ENCODE measurements around the gene LRP8. TPM values are rescaled to one million over a fixed set of nuclear protein-coding genes. Genes with fewer than 3 reads are reported as not detected.
"Not testable (repeated sequence)": the region's sequence is repeated elsewhere in the genome, so short reads cannot be mapped to it uniquely, and the experiment has no call there.

Gene LRP8
- total RNA-seq, 2 donors from 2014 or later, result 39.8 to 43.7 TPM

- no peak for DNase-seq (ENCODE audit: low spot score in 2 of 2)
- H3K27ac Mint-ChIP-seq, result peak overlapping the region; percentile 12 to 22
- H3K9me3 Mint-ChIP-seq, result no peaks in the 10 kb centered on the region
These were observed 39.0 kb downstream of the LRP8 start for GRCh38 chr1:53288790-53289429.

GRCh38 chr1:53288002-53288789 is 39.7 kb downstream of the LRP8 start:
- Mint-ChIP-seq H3K9me3 (no peaks in the 10 kb centered on the region), H3K36me3 (peaks cover 0 to 6% of the 10 kb centered on the region in 2 donors), H3K27ac (peak overlapping the region; percentile 12 to 22)
- ATAC-seq (no peak), DNase-seq (ENCODE audit: low spot score in 2 of 2) (no peak)

More at GRCh38 chr1:53288790-53289429, 39.0 kb downstream of the LRP8 start:
- H3K36me3 Mint-ChIP-seq, result peaks cover 0 to 6% of the 10 kb centered on the region in 2 donors
- ATAC-seq, result no peak

GRCh38 chr1:53286955-53287354 is 40.9 kb downstream of the LRP8 start:
- no peak overlapping the region for H3K27ac Mint-ChIP-seq
- no peaks in the 10 kb centered on the region for H3K9me3 Mint-ChIP-seq
- peaks cover 2 to 6% of the 10 kb centered on the region in 2 donors for H3K36me3 Mint-ChIP-seq
- DNase-seq (ENCODE audit: low spot score in 2 of 2) (no peak), ATAC-seq (no peak)

- DNase-seq (ENCODE audit: low spot score in 2 of 2), result no peak
- peak overlapping the region in 1 of 2 donors; percentile 55 for H3K27ac Mint-ChIP-seq
- H3K36me3 Mint-ChIP-seq, result peaks cover 6% of the 10 kb centered on the region in 2 donors
- ATAC-seq, result peak in 1 of 2 donors; percentile 73
- no peaks in the 10 kb centered on the region for H3K9me3 Mint-ChIP-seq
These were observed 41.7 kb downstream of the LRP8 start for GRCh38 chr1:53285969-53286760.

GRCh38 chr1:53285546-53285945 is 42.3 kb downstream of the LRP8 start:
- Mint-ChIP-seq H3K27ac (no peak overlapping the region), H3K36me3 (peaks cover 6% of the 10 kb centered on the region in 2 donors), H3K9me3 (no peaks in the 10 kb centered on the region)
- ATAC-seq (no peak), DNase-seq (ENCODE audit: low spot score in 2 of 2) (no peak)

GRCh38 chr1:53284224-53285020 is 43.4 kb downstream of the LRP8 start:
- Mint-ChIP-seq H3K9me3 (no peaks in the 10 kb centered on the region), H3K36me3 (peaks cover 6% of the 10 kb centered on the region in 2 donors), H3K27ac (peak overlapping the region in 1 of 2 donors; percentile 36)
- ATAC-seq (no peak), DNase-seq (ENCODE audit: low spot score in 2 of 2) (no peak)

- H3K36me3 Mint-ChIP-seq; H3K9me3 Mint-ChIP-seq; DNase-seq (ENCODE audit: low spot score in 2 of 2); ATAC-seq; H3K27ac Mint-ChIP-seq: not testable (repeated sequence)
These were observed 44.7 kb downstream of the LRP8 start for GRCh38 chr1:53283156-53283555.

- no peaks in the 10 kb centered on the region for H3K9me3 Mint-ChIP-seq
- H3K27ac Mint-ChIP-seq, result peak overlapping the region; percentile 66 to 96
- DNase-seq (ENCODE audit: low spot score in 2 of 2) (no peak), ATAC-seq (no peak)
- H3K36me3 Mint-ChIP-seq, result peaks cover 16 to 18% of the 10 kb centered on the region in 2 donors
These were observed 46.7 kb downstream of the LRP8 start for GRCh38 chr1:53281133-53281532.

GRCh38 chr1:53280496-53280895 is 47.4 kb downstream of the LRP8 start:
- Mint-ChIP-seq H3K9me3 (no peaks in the 10 kb centered on the region), H3K36me3 (peaks cover 16 to 18% of the 10 kb centered on the region in 2 donors), H3K27ac (peak overlapping the region; percentile 66 to 96)
- ATAC-seq (no peak), DNase-seq (ENCODE audit: low spot score in 2 of 2) (no peak)

GRCh38 chr1:53279296-53280200 is 48.3 kb downstream of the LRP8 start:
- DNase-seq (ENCODE audit: low spot score in 2 of 2) (no peak), ATAC-seq (no peak)
- Mint-ChIP-seq H3K9me3 (no peaks in the 10 kb centered on the region), H3K36me3 (peaks cover 12 to 18% of the 10 kb centered on the region in 2 donors), H3K27ac (peak overlapping the region in 1 of 2 donors; percentile 66)

GRCh38 chr1:53278298-53278725 is 49.6 kb downstream of the LRP8 start:
- ATAC-seq (peak; percentile 70 to 71), DNase-seq (ENCODE audit: low spot score in 2 of 2) (peak in 1 of 2 donors; percentile 79)
- Mint-ChIP-seq H3K27ac (no peak overlapping the region), H3K9me3 (no peaks in the 10 kb centered on the region), H3K36me3 (peaks cover 12 to 25% of the 10 kb centered on the region in 2 donors)

- Mint-ChIP-seq H3K9me3 (no peaks in the 10 kb centered on the region), H3K27ac (no peak overlapping the region), H3K36me3 (peaks cover 12 to 25% of the 10 kb centered on the region in 2 donors)
- no peak for ATAC-seq
- no peak for DNase-seq (ENCODE audit: low spot score in 2 of 2)
These were observed 50.5 kb downstream of the LRP8 start for GRCh38 chr1:53277326-53277725.

- no peaks in the 10 kb centered on the region for H3K9me3 Mint-ChIP-seq
- no peak for ATAC-seq
- peaks cover 12 to 22% of the 10 kb centered on the region in 2 donors for H3K36me3 Mint-ChIP-seq
- no peak overlapping the region for H3K27ac Mint-ChIP-seq
- DNase-seq (ENCODE audit: low spot score in 2 of 2), result no peak
These were observed 51.0 kb downstream of the LRP8 start for GRCh38 chr1:53276902-53277281.

- DNase-seq (ENCODE audit: low spot score in 2 of 2) (no peak), ATAC-seq (no peak)
- peaks cover 12 to 19% of the 10 kb centered on the region in 2 donors for H3K36me3 Mint-ChIP-seq
- no peaks in the 10 kb centered on the region for H3K9me3 Mint-ChIP-seq
- no peak overlapping the region for H3K27ac Mint-ChIP-seq
These were observed 51.5 kb downstream of the LRP8 start for GRCh38 chr1:53276153-53276901.

- H3K27ac Mint-ChIP-seq, result no peak overlapping the region
- no peak for DNase-seq (ENCODE audit: low spot score in 2 of 2)
- no peaks in the 10 kb centered on the region for H3K9me3 Mint-ChIP-seq
- peaks cover 12 to 19% of the 10 kb centered on the region in 2 donors for H3K36me3 Mint-ChIP-seq
- no peak for ATAC-seq
These were observed 52.3 kb downstream of the LRP8 start for GRCh38 chr1:53275566-53275965.

All from activated naive CD4-positive, alpha-beta T cell treated with anti-CD3 and anti-CD28 coated beads, Interleukin-2, amount 50 U/mL, for 72 hours (primary cell).